ENCODE measurements around the gene FMO5.

GRCh38 chr1:147215540-147215916, 9.6 kb downstream of the FMO5 start:
- no peak for TF ChIP-seq CTCF (conservative IDR thresholded peaks at IDR 0.05; ENCODE audit: low read depth, low read length)
- no peak for TF ChIP-seq EZH2 (IDR thresholded peaks at IDR 0.05; ENCODE audit: low read length, unreplicated experiment)
- TF ChIP-seq EZH2phosphoT487 (IDR thresholded peaks at IDR 0.05; ENCODE audit: borderline replicate concordance, low read length): no peak
